HK-2 (cell line): ENCODE results near the gene CNN1.
"Not testable (repeated sequence)": the region's sequence is repeated elsewhere in the genome, so short reads cannot be mapped to it uniquely, and the experiment has no call there.

Source experiments
- DNase-seq: peaks from one replicate; pipeline ENCODE4 v3.0.0-alpha.2; 2018; ENCODE audit not compliant: unreplicated experiment

CNN1 gene

GRCh38 chr19:11566164-11566563, 27.5 kb downstream of the CNN1 start:
- no peak for DNase-seq

- DNase-seq, result no peak
Measured at GRCh38 chr19:11570039-11570462, 31.4 kb downstream of the CNN1 start.

GRCh38 chr19:11573354-11573753, 34.7 kb downstream of the CNN1 start:
- not testable (repeated sequence) for DNase-seq

GRCh38 chr19:11573763-11574162, 35.1 kb downstream of the CNN1 start:
- DNase-seq, result not testable (repeated sequence)

DNA sequence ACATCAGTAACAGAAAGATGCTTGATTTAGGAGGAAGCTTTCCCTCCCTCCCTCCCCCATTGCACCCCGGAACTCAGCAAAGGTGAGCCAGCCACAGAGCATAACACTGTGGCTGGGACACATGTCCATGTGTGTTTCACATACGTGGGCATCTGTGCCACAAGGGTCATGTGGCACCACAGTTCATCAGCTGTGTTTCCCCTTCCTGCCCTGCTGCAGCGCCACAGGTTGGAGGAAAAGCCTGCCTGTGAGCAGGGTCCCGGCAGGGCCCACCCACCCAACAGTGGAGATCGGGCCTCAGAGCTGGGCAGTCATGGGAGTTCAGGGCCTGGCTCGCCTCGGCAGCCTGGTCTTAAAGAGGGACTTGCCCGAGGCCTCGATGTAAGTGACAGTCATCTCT, 36.0 kb downstream of the CNN1 start:
- DNase-seq, result no peak

DNA sequence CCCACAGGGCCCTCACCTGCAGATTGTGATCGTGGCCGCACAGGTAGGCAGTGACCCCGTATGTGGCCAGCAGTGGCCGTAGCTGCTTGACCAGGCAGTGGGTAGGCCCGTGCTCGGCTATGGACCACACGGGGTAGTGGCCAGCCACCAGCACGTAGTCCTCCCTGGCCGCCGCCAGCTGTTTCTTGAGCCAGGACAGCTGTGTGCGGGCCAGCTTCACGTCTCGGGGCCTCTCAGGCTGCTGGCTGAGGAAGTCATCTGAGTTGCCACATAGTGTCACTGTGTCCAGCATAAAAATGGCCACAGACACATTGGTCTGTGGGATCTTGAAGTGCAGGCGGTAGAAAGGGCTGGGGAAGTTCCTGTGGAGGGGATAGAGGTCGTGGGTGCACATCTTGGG, 37.6 kb downstream of the CNN1 start:
- DNase-seq, result no peak

- peak; percentile 42 for DNase-seq
Measured at GRCh38 chr19:11577451-11578257, 39.0 kb downstream of the CNN1 start, which contains the start of gene ACP5. TSS of gene ACP5 (minus strand) at chr19:11577645. CDS start at chr19:11577317, 328 bp downstream.

GRCh38 chr19:11578258-11579142, 39.8 kb downstream of the CNN1 start:
- DNase-seq, result no peak

- DNase-seq, result no peak
Measured at GRCh38 chr19:11580116-11580515, 41.5 kb downstream of the CNN1 start.

DNA sequence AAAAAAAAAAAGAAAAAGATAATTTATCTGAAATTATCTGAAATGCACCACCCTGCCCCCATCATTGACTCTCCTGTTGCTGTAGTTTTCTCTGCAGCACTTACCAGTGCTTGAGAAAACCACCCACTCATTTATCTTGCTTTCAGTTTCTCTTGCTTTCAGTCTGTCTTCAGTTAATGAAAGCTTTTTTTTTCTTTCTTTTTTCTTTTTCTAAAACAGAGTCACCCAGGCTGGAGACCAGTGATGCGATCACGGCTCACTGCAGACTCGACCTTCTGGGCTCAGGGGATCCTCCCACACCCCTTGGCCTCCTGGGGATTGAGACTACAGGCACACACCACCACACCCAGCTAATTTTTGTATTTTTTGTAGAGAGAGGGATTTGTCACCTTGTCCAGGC, 43.1 kb downstream of the CNN1 start:
- no peak for DNase-seq

DNA sequence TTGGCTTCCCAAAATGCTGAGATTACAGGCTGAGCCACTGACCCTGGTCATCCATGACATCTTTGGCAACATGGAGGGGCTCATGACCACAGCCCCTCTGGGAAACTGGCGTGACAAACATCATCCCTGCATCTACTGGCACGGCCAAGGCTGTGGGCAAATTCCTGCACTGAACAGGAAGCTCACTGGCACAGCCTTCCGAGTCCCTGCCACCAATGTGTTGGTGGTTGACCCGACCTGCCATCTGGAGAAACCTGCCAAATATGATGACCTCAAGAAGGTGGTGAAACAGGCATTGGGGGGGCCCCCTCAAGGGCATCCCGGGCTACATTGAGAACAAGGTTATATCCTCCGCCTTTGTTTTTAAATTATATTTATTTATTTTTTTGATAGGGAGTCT, 47.7 kb downstream of the CNN1 start:
- no peak for DNase-seq

GRCh38 chr19:11587302-11587974, 48.8 kb downstream of the CNN1 start:
- DNase-seq, result peak; percentile 72

- no peak for DNase-seq
Measured at GRCh38 chr19:11587975-11588631, 49.5 kb downstream of the CNN1 start.

DNA sequence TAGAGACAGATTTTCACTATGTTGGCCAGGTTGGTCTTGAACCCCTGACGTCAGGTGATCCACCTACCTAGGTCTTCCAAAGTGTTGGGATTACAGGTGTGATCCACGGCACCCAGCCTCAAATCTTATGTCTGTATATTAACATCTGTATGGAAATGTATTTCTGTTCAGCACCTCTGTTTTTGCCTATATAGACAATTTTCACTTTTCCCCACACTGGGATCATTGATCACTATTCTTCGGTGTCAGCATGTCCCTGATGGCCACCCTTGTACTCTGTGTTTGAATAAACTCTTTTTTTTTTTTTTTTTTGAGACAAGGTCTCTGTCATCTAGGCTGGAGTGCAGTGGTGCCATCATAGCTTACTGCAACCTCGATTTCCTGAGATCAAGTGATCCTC, 55.4 kb downstream of the CNN1 start:
- no peak for DNase-seq

GRCh38 chr19:11596156-11596555, 57.5 kb downstream of the CNN1 start:
- DNase-seq, result no peak

DNA sequence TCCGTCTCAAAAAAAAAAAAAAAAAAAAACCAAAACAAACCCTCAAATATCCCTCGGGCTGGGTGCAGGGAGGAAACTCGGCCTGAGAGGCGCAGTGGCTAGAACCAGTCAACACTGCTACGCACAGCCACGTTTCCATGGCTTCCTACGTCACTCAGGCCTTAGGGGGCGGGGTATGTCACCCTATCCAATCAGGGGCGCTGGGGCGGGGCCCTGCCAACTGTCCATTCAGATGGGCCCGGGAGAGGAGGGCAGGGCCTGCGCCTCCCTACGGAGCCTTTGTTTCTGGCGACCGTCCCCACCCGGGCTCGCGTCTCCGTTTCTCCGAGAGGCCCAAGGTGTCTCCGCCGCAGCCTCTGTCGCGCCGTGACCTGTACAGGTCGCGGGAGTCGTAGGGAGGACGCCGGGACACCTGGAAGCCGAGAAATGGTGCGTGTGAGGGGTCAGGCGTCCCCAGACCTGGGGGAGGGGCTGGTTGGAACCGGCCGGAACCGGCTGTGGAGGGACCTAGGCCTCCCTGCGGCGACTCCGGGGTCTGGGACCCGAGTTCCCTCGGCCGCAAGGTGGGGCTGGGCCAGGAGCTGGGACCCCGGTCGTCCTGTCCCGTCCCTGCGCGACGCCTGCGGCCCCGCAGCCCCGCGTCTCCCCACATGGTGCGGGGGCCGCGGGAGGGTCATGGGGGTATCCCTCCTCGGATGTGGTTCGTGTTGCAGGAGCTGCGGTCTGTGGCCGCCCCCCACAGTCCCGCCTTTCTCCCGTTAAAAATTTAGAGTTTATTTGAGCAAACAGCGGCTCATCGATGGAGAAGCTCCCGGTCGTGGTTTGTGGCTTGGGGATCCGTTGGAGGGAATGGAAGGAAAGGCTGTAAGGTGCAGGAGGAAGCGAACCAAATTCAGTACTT, 58.8 kb downstream of the CNN1 start, which contains the start of gene ZNF627:
TSS of gene ZNF627 (plus strand) at position 282 of the 901 bp plus-strand sequence. CDS start at position 427, 145 bp downstream.
- DNase-seq, result peak; percentile 97

- no peak for DNase-seq
Measured at GRCh38 chr19:11598103-11598483, 59.4 kb downstream of the CNN1 start.

GRCh38 chr19:11598746-11599145, 60.1 kb downstream of the CNN1 start:
- no peak for DNase-seq

GRCh38 chr19:11599704-11600103, 61.1 kb downstream of the CNN1 start:
- not testable (repeated sequence) for DNase-seq
